IMR-90 (cell line): ENCODE data around the gene DUOX1. TPM values are rescaled to one million over a fixed set of nuclear protein-coding genes. Genes with fewer than 3 reads are reported as not detected.

Experiments
- ATAC-seq: fragments of 200-7000 bp; cut with Tn5 transposase; 2 replicates; pipeline ENCODE4 v1.9.1; 2020; ENCODE audit warnings: low read depth, mild to moderate bottlenecking, moderate library complexity
- BruUV-seq: library from RNA; stranded (reverse); fragments of 400-500 nt; replicated peaks from 2 replicates; lab custom pipeline; 2021; lab: Mats Ljungman, UMichigan
- CTCF ChIA-PET: fragments of 300-600 bp; formaldehyde crosslinking; extraction: SDS; loops from one replicate; lab custom pipeline; 2021; ENCODE audit warnings: antibody characterized with exemption; lab: Yijun Ruan, JAX
- POLR2A ChIA-PET: fragments of 300-600 bp; sonication (Branson Sonifier 250); formaldehyde crosslinking; loops from one replicate; lab custom pipeline; 2022; ENCODE audit warnings: antibody characterized with exemption; ENCODE audit not compliant: unreplicated experiment; lab: Charles Lee
- DNase-seq: peaks from one replicate; pipeline ENCODE4 v3.0.0; 2013
- H2AFZ ChIP-seq: replicated peaks from 2 replicates; pipeline ENCODE3; 2013; ENCODE audit warnings: low read length, mild to moderate bottlenecking; ENCODE audit not compliant: poor library complexity
- H2AK5ac ChIP-seq: 2 replicates; pipeline ENCODE4 v1.6.1; 2013; ENCODE audit warnings: low read depth, low read length, inconsistent platforms
- H2AK9ac ChIP-seq: replicated peaks from 2 replicates; pipeline ENCODE3; 2013; ENCODE audit warnings: mild to moderate bottlenecking, low read depth, low read length, moderate library complexity; ENCODE audit not compliant: poor library complexity
- H2BK120ac ChIP-seq: 2 replicates; pipeline ENCODE4 v1.6.1; 2013; ENCODE audit warnings: low read depth, low read length, inconsistent platforms
- H2BK15ac ChIP-seq: 3 replicates; pipeline ENCODE4 v1.6.1; 2013; ENCODE audit warnings: low read depth, low read length, inconsistent platforms
- H2BK20ac ChIP-seq: 2 replicates; pipeline ENCODE4 v1.6.1; 2013; ENCODE audit warnings: low read depth, mild to moderate bottlenecking, inconsistent platforms, low read length, moderate library complexity
- H2BK5ac ChIP-seq: 2 replicates; pipeline ENCODE4 v1.6.1; 2013; ENCODE audit warnings: mild to moderate bottlenecking, low read depth, low read length, inconsistent platforms; ENCODE audit not compliant: poor library complexity, severe bottlenecking
- H3K14ac ChIP-seq: replicated peaks from 2 replicates; pipeline ENCODE4 v1.6.1; 2013; ENCODE audit warnings: low read depth, low read length, inconsistent platforms
- H3K18ac ChIP-seq: 2 replicates; pipeline ENCODE4 v1.6.1; 2013; ENCODE audit warnings: low read depth, low read length, control low read depth
- H3K23ac ChIP-seq: 2 replicates; pipeline ENCODE4 v1.6.1; 2013; ENCODE audit warnings: low read depth, low read length, inconsistent platforms
- H3K27ac ChIP-seq: 2 replicates; pipeline ENCODE4 v1.5.1; 2013; ENCODE audit warnings: mild to moderate bottlenecking, control low read depth, low read length; ENCODE audit not compliant: insufficient read depth
- H3K27me3 ChIP-seq: 2 replicates; pipeline ENCODE4 v1.6.1; 2013; ENCODE audit warnings: low read length; ENCODE audit not compliant: control insufficient read depth, insufficient read depth
- H3K36me3 ChIP-seq: 2 replicates; pipeline ENCODE4 v1.6.1; 2013; ENCODE audit warnings: low read length, mixed read lengths; ENCODE audit not compliant: control insufficient read depth, insufficient read depth
- H3K4ac ChIP-seq: 2 replicates; pipeline ENCODE4 v1.6.1; 2013; ENCODE audit warnings: low read depth, low read length, inconsistent platforms
- H3K4me1 ChIP-seq: 2 replicates; pipeline ENCODE4 v1.6.1; 2013; ENCODE audit warnings: low read length, mixed read lengths; ENCODE audit not compliant: control insufficient read depth, insufficient read depth
- H3K4me2 ChIP-seq: 2 replicates; pipeline ENCODE4 v1.6.1; 2013; ENCODE audit warnings: low read depth, mild to moderate bottlenecking, control low read depth, low read length, moderate library complexity
- H3K4me3 ChIP-seq: 2 replicates; pipeline ENCODE4 v1.5.1; 2013; ENCODE audit warnings: low read depth, mild to moderate bottlenecking, control low read depth, low read length, moderate library complexity; ENCODE audit not compliant: insufficient read depth
- H3K56ac ChIP-seq: 2 replicates; pipeline ENCODE4 v1.6.1; 2013; ENCODE audit warnings: low read length, inconsistent platforms; ENCODE audit not compliant: insufficient read depth; ENCODE audit errors: extremely low read depth
- H3K79me1 ChIP-seq, 2 experiments: 2 replicates each; pipeline ENCODE4 v1.6.1; 2013; ENCODE audit warnings: low read length in 2 of 2, inconsistent platforms in 1 of 2, low read depth in 1 of 2
- H3K9ac ChIP-seq: 2 replicates; pipeline ENCODE4 v1.6.1; 2013; ENCODE audit warnings: low read depth, low read length, control low read depth
- H3K9me1 ChIP-seq: 2 replicates; pipeline ENCODE4 v1.6.1; 2013; ENCODE audit warnings: low read length, inconsistent platforms; ENCODE audit not compliant: insufficient read depth
- H3K9me3 ChIP-seq: 2 replicates; pipeline ENCODE4 v1.6.1; 2013; ENCODE audit warnings: low read length; ENCODE audit not compliant: control insufficient read depth, insufficient read depth
- H4K20me1 ChIP-seq: 2 replicates; pipeline ENCODE4 v1.6.1; 2013; ENCODE audit warnings: low read length, inconsistent platforms; ENCODE audit not compliant: insufficient read depth
- H4K5ac ChIP-seq: 2 replicates; pipeline ENCODE4 v1.6.1; 2013; ENCODE audit warnings: mild to moderate bottlenecking, low read depth, low read length, control low read depth
- H4K8ac ChIP-seq, 2 experiments: 2 replicates each; pipeline ENCODE4 v1.6.1; 2013; ENCODE audit warnings: low read depth in 2 of 2, low read length in 2 of 2, control low read depth in 1 of 2, inconsistent platforms in 1 of 2
- H4K91ac ChIP-seq: 2 replicates; pipeline ENCODE4 v1.6.1; 2013; ENCODE audit warnings: low read depth, low read length, inconsistent platforms; ENCODE audit not compliant: insufficient read depth
- BHLHE40 ChIP-seq: fragments of 150-350 bp; IDR thresholded peaks from 2 replicates; pipeline ENCODE4 v1.6.1; 2016; ENCODE audit warnings: mild to moderate bottlenecking, low read depth, low read length
- CEBPB ChIP-seq: IDR thresholded peaks from 2 replicates; pipeline ENCODE4 v1.6.1; 2012; ENCODE audit warnings: low read depth, low read length, improper control_type of control experiment
- CHD1 ChIP-seq: IDR thresholded peaks from 2 replicates; pipeline ENCODE4 v1.6.1; 2012; ENCODE audit warnings: low read depth, low read length, improper control_type of control experiment
- FOS ChIP-seq: fragments of 150-350 bp; IDR thresholded peaks from 2 replicates; pipeline ENCODE4 v1.6.1; 2016; ENCODE audit warnings: low read depth, low read length
- MAFK ChIP-seq: IDR thresholded peaks from 2 replicates; pipeline ENCODE4 v1.6.1; 2012; ENCODE audit warnings: low read depth, low read length, improper control_type of control experiment
- MAZ ChIP-seq: IDR thresholded peaks from 2 replicates; pipeline ENCODE4 v1.6.1; 2012; ENCODE audit warnings: low read depth, mild to moderate bottlenecking, low read length, improper control_type of control experiment, moderate library complexity, borderline replicate concordance
- MXI1 ChIP-seq: IDR thresholded peaks from 2 replicates; pipeline ENCODE4 v1.6.1; 2012; ENCODE audit warnings: low read depth, mild to moderate bottlenecking, low read length, moderate library complexity, borderline replicate concordance
- NFE2L2 ChIP-seq: fragments of 150-350 bp; IDR thresholded peaks from 2 replicates; pipeline ENCODE4 v1.6.1; 2016; ENCODE audit warnings: low read depth, mild to moderate bottlenecking, low read length
- POLR2A ChIP-seq: IDR thresholded peaks from 2 replicates; pipeline ENCODE4 v1.6.1; 2012; ENCODE audit warnings: mild to moderate bottlenecking, low read depth, low read length
- RAD21 ChIP-seq: IDR thresholded peaks from 2 replicates; pipeline ENCODE4 v1.6.1; 2012; ENCODE audit warnings: low read length, improper control_type of control experiment
- RCOR1 ChIP-seq: IDR thresholded peaks from 2 replicates; pipeline ENCODE4 v1.6.1; 2012; ENCODE audit warnings: mild to moderate bottlenecking, low read length, improper control_type of control experiment; ENCODE audit not compliant: insufficient replicate concordance
- SMC3 ChIP-seq: fragments of 150-350 bp; IDR thresholded peaks from 2 replicates; pipeline ENCODE4 v1.6.1; 2016; ENCODE audit warnings: low read depth, mild to moderate bottlenecking, antibody characterized with exemption, low read length, moderate library complexity
- USF2 ChIP-seq: fragments of 150-350 bp; IDR thresholded peaks from 2 replicates; pipeline ENCODE4 v1.6.1; 2017; ENCODE audit warnings: mild to moderate bottlenecking, antibody characterized with exemption, low read length, low read depth
- WGBS, 2 experiments: methylation state at CpG; one replicate each; pipeline versions ENCODE4 v1.1.5 to v1.1.7; 2013; ENCODE audit warnings: missing lambda C conversion rate in 2 of 2; ENCODE audit not compliant: insufficient read length in 1 of 2; ENCODE audit errors: extremely low coverage in 2 of 2; 5-methylcytosine and 5-hydroxymethylcytosine counted together
- dilution Hi-C: fragments of 300-500 bp; cut with HindIII; formaldehyde crosslinking; loops from one replicate; pipeline ENCODE4 v1.14.3; 2018; ENCODE audit warnings: low sequenced_read_pairs; ENCODE audit not compliant: unreplicated experiment
- in situ Hi-C: fragments of 300-500 bp; cut with MboI; formaldehyde crosslinking; loops from 3 replicates; pipeline ENCODE4 v1.14.3; 2019; ENCODE audit warnings: low sequenced_read_pairs, inconsistent platforms, mixed read lengths
- intact Hi-C: fragments of 100-400 bp; cut with micrococcal nuclease; formaldehyde crosslinking; loops from 2 replicates; pipeline ENCODE4 v1.10.0; 2022
- polyA plus RNA-seq, 3 experiments: library from polyadenylated mRNA; depleted of rRNA; stranded (reverse); fragments of >200 nt; gene quantifications; 2 replicates each; pipeline ENCODE4 v1.2.3, GENCODE V29; 2012; ENCODE audit warnings: low replicate concordance in 1 of 3
- total RNA-seq: library from RNA; depleted of rRNA; stranded (reverse); fragments of >200 nt; gene quantifications from 2 replicates; pipeline ENCODE4 v1.2.3, GENCODE V29; 2012
- TF ChIP-seq, protein P1 (sequence below): fragments of 150-350 bp; IDR thresholded peaks from 2 replicates; pipeline ENCODE4 v1.6.1; 2016; ENCODE audit warnings: low read depth, mild to moderate bottlenecking, low read length, moderate library complexity, borderline replicate concordance
- TF ChIP-seq, protein P2 (sequence below): conservative IDR thresholded peaks from 2 replicates; pipeline ENCODE4 v1.5.1; 2012; ENCODE audit warnings: mild to moderate bottlenecking, low read depth, low read length, improper control_type of control experiment

The DUOX1 gene
- total and polyA plus RNA-seq, 2 of the 4 experiments (the other 2 are of a cell fraction) = not detected

GRCh38 chr15:45146405-45146804, 16.6 kb downstream of the DUOX1 start:
- Histone ChIP-seq H3K27ac (no peak overlapping the region), H3K27me3 (peaks cover 16% of the 10 kb centered on the region; the same call in 1 of the 2 replicates), H3K4me2 (no peak overlapping the region), H2AK9ac (no peak overlapping the region), H3K4me1 (no peaks in the 10 kb centered on the region; the same call in 1 of the 2 replicates), H3K9me1 (no peaks in the 10 kb centered on the region), H3K23ac (no peak overlapping the region), H3K4ac (no peak overlapping the region), H2AFZ (no peak overlapping the region), H2AK5ac (no peak overlapping the region), H3K14ac (no peak overlapping the region), H3K56ac (no peak overlapping the region), H3K36me3 (no peaks in the 10 kb centered on the region), H2BK20ac (no peak overlapping the region), H2BK120ac (no peak overlapping the region), H2BK15ac (no peak overlapping the region), H4K8ac (no peak overlapping the region), H3K9me3 (no peaks in the 10 kb centered on the region), H4K5ac (no peak overlapping the region), H3K9ac (no peak overlapping the region), H3K79me1 (no peaks in the 10 kb centered on the region), H3K4me3 (no peak overlapping the region), H3K18ac (no peak overlapping the region), H4K20me1 (no peaks in the 10 kb centered on the region), H2BK5ac (no peak overlapping the region), H4K91ac (no peak overlapping the region)
- ATAC-seq (no peak), DNase-seq (no peak)
- no TSS peak for BruUV-seq
- TF ChIP-seq, protein P1, sequence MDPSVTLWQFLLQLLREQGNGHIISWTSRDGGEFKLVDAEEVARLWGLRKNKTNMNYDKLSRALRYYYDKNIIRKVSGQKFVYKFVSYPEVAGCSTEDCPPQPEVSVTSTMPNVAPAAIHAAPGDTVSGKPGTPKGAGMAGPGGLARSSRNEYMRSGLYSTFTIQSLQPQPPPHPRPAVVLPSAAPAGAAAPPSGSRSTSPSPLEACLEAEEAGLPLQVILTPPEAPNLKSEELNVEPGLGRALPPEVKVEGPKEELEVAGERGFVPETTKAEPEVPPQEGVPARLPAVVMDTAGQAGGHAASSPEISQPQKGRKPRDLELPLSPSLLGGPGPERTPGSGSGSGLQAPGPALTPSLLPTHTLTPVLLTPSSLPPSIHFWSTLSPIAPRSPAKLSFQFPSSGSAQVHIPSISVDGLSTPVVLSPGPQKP = no peak
- no peak for TF ChIP-seq BHLHE40
- no peak for TF ChIP-seq MXI1
- TF ChIP-seq, protein P2, sequence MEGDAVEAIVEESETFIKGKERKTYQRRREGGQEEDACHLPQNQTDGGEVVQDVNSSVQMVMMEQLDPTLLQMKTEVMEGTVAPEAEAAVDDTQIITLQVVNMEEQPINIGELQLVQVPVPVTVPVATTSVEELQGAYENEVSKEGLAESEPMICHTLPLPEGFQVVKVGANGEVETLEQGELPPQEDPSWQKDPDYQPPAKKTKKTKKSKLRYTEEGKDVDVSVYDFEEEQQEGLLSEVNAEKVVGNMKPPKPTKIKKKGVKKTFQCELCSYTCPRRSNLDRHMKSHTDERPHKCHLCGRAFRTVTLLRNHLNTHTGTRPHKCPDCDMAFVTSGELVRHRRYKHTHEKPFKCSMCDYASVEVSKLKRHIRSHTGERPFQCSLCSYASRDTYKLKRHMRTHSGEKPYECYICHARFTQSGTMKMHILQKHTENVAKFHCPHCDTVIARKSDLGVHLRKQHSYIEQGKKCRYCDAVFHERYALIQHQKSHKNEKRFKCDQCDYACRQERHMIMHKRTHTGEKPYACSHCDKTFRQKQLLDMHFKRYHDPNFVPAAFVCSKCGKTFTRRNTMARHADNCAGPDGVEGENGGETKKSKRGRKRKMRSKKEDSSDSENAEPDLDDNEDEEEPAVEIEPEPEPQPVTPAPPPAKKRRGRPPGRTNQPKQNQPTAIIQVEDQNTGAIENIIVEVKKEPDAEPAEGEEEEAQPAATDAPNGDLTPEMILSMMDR = no peak
- no peak for TF ChIP-seq NFE2L2
- TF ChIP-seq USF2 = no peak
- no peak for TF ChIP-seq RAD21
- no peak for TF ChIP-seq CEBPB
- TF ChIP-seq CHD1 = no peak
- TF ChIP-seq RCOR1 = no peak
- TF ChIP-seq POLR2A = no peak
- no peak for TF ChIP-seq SMC3
- no peak for TF ChIP-seq FOS
- TF ChIP-seq MAZ = no peak
- no peak for TF ChIP-seq MAFK
- no CpG with 5 or more reads among the region's 4 CpGs for WGBS, 2 experiments
- ChIA-PET POLR2A (no interaction called here), CTCF (interaction anchor here (0.8 to 1.0 kb wide), 2 partner anchors 19 to 29 kb away, joined by 3 read pairs; no protein-coding TSS in a partner anchor)
- dilution Hi-C loops (no loop called here), in situ Hi-C loops (no loop called here), intact Hi-C loops (no loop called here)
